Testis (tissue), 3 donors: ENCODE results near the gene EPB41L2. TPM values are rescaled to one million over a fixed set of nuclear protein-coding genes. Genes with fewer than 3 reads are reported as not detected.

Experiments used
- DNase-seq: peaks from one replicate; pipeline ENCODE4 v3.0.0-alpha.2; 2019
- H3K27ac ChIP-seq, 2 donors: fragments of 200-600 bp; sonication (generic); one replicate each; pipeline ENCODE4 v1.5.1; 2019
- H3K27me3 ChIP-seq: fragments of 200-600 bp; sonication (generic); one replicate; pipeline ENCODE4 v1.5.1; 2019
- H3K36me3 ChIP-seq: fragments of 200-600 bp; sonication (generic); one replicate; pipeline ENCODE4 v1.5.1; 2017; ENCODE audit warnings: low read depth; ENCODE audit errors: missing control alignments
- H3K4me1 ChIP-seq: fragments of 200-600 bp; sonication (generic); one replicate; pipeline ENCODE4 v1.5.1; 2019
- H3K4me3 ChIP-seq, 2 donors: fragments of 200-600 bp; sonication (generic); one replicate each; pipeline ENCODE4 v1.5.1; 2017 to 2019
- H3K9me3 ChIP-seq: fragments of 200-600 bp; sonication (generic); one replicate; pipeline ENCODE4 v1.5.1; 2017
- POLR2A ChIP-seq: fragments of 450-650 bp; IDR thresholded peaks from one replicate; pipeline ENCODE4 v1.6.1; 2017; ENCODE audit warnings: antibody characterized with exemption, mild to moderate bottlenecking, moderate library complexity
- WGBS, 2 donors: methylation state at CpG; one replicate each; pipeline ENCODE4 v1.1.5; 2018; 5-methylcytosine and 5-hydroxymethylcytosine counted together
- intact Hi-C: fragments of 100-400 bp; cut with DNase I; formaldehyde crosslinking; loops from one replicate; pipeline ENCODE4 v1.15.1; 2023; ENCODE audit warnings: low total_unique reads
- polyA plus RNA-seq: library from polyadenylated mRNA; stranded (reverse); fragments of 350-450 nt; fragmentation: Illumina TruSeq; extraction: RNeasy Lipid Tissue Mini Kit (QIAGEN cat#74804); gene quantifications from one replicate; pipeline ENCODE4 v1.2.3, GENCODE V29; 2014; ENCODE audit warnings: low read depth, low replicate concordance; ENCODE audit not compliant: insufficient read depth
- total RNA-seq, 2 donors: library from RNA; depleted of rRNA; stranded (reverse); fragments of >200 nt; gene quantifications; one replicate each; pipeline ENCODE4 v1.2.3, GENCODE V29; 2016
- TF ChIP-seq, protein P1 (sequence below), 3 experiments: fragments of 450-650 bp in 2 of 3; fragments of 200-600 bp in 1 of 3; sonication (generic) in 1 of 3; IDR thresholded peaks; one replicate each; pipeline ENCODE4 v1.5.1; 2016 to 2019; ENCODE audit warnings: antibody characterized with exemption in 3 of 3, mild to moderate bottlenecking in 2 of 3, moderate library complexity in 1 of 3

The EPB41L2 gene
- total and polyA plus RNA-seq, 3 donors from 2014 or later: 131 to 206 (median 139) TPM

GRCh38 chr6:130929036-130929678 lies 133.9 kb downstream of the EPB41L2 start:
- 45 to 61% methylated on average over 7 of the region's 7 CpGs for WGBS, 2 donors
- Histone ChIP-seq H3K4me1 (peaks cover 14% of the 10 kb centered on the region), H3K9me3 (no peaks in the 10 kb centered on the region), H3K27me3 (no peaks in the 10 kb centered on the region), H3K27ac (no peak overlapping the region), H3K36me3 (no peaks in the 10 kb centered on the region), H3K4me3 (no peak overlapping the region)
- no peak for TF ChIP-seq POLR2A
- TF ChIP-seq, protein P1, sequence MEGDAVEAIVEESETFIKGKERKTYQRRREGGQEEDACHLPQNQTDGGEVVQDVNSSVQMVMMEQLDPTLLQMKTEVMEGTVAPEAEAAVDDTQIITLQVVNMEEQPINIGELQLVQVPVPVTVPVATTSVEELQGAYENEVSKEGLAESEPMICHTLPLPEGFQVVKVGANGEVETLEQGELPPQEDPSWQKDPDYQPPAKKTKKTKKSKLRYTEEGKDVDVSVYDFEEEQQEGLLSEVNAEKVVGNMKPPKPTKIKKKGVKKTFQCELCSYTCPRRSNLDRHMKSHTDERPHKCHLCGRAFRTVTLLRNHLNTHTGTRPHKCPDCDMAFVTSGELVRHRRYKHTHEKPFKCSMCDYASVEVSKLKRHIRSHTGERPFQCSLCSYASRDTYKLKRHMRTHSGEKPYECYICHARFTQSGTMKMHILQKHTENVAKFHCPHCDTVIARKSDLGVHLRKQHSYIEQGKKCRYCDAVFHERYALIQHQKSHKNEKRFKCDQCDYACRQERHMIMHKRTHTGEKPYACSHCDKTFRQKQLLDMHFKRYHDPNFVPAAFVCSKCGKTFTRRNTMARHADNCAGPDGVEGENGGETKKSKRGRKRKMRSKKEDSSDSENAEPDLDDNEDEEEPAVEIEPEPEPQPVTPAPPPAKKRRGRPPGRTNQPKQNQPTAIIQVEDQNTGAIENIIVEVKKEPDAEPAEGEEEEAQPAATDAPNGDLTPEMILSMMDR (IDR thresholded peaks at IDR 0.05): no peak
- intact Hi-C loops: no loop called here
- no peak for DNase-seq

DNA sequence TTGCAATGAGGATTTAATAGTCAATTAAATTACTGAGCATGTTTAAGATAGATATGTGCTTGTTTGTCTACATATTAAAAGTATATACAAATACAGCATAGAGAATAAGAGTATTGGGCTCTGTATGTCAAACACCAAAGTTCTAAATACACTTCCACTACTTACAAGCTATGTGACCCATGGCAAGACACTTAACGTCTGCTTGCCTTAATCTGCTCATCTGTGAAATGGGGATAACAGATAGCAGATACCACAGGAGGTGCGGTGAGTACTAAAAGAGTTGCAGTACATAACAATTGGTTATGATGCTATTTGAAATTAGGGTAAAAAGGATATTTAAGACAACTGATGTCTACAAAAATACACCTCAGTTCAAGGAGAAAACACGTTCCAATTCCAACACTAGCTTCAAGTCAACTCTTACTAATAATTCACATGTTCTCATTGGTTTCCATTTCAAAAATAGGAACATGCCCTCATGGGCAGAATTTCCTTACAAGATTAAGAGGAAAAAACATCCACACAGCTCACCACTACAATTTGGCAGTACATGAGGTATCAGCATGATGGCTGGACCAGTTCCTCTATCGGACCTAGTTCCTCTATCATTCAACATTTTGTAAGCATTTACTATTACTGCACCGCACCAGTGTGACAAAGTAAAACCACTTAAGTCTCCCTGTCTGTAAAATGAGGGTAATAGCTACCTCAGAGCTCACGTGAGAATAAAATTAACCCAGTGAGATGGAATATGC lies 134.7 kb downstream of the EPB41L2 start:
- Histone ChIP-seq H3K27ac (no peak overlapping the region), H3K4me1 (peaks cover 8% of the 10 kb centered on the region), H3K4me3 (no peak overlapping the region), H3K27me3 (no peaks in the 10 kb centered on the region), H3K9me3 (no peaks in the 10 kb centered on the region), H3K36me3 (no peaks in the 10 kb centered on the region)
- WGBS, 2 donors: 81 to 89% methylated on average over 6 of the region's 6 CpGs
- intact Hi-C loops: no loop called here
- DNase-seq: no peak
- TF ChIP-seq POLR2A: no peak
- TF ChIP-seq, protein P1 (IDR thresholded peaks at IDR 0.05): no peak

GRCh38 chr6:130927305-130927704 lies 135.7 kb downstream of the EPB41L2 start:
- H3K36me3 ChIP-seq: no peaks in the 10 kb centered on the region
- intact Hi-C loops: no loop called here
- WGBS, 2 donors: 73 to 90% methylated on average over 2 of the region's 2 CpGs
- H3K9me3 ChIP-seq: no peaks in the 10 kb centered on the region
- no peaks in the 10 kb centered on the region for H3K27me3 ChIP-seq
- no peak overlapping the region for H3K27ac ChIP-seq
- TF ChIP-seq, protein P1 (IDR thresholded peaks at IDR 0.05): no peak
- TF ChIP-seq POLR2A: no peak
- H3K4me3 ChIP-seq: no peak overlapping the region
- DNase-seq: no peak
- peaks cover 6% of the 10 kb centered on the region for H3K4me1 ChIP-seq

DNA sequence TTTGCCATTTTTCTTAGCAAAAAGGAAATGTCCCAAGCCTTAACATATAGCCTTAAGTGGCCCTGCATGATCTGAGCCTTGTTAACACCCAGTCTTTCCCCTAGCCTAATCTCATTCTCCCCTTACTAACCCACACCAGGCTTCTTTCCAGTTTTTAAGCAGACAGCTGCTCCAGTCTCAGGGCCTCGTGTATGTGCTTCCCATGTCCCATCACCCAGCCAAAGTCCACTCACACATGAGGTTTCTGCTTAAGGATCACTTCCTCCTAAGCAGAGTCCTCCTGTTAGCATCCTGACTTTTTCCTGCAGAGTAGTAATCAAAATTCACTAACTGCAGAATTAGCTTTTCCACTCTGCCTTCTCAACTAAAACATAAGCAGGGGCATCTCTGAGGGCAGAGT lies 139.7 kb downstream of the EPB41L2 start:
- H3K4me1 ChIP-seq: no peaks in the 10 kb centered on the region
- TF ChIP-seq, protein P1 (IDR thresholded peaks at IDR 0.05): no peak
- no peak for TF ChIP-seq POLR2A
- H3K36me3 ChIP-seq: no peaks in the 10 kb centered on the region
- H3K4me3 ChIP-seq: no peak overlapping the region
- WGBS, 2 donors: 75 to 84% methylated on average over 1 of the region's 1 CpG
- H3K9me3 ChIP-seq: no peaks in the 10 kb centered on the region
- no peaks in the 10 kb centered on the region for H3K27me3 ChIP-seq
- H3K27ac ChIP-seq: no peak overlapping the region
- DNase-seq: no peak
- intact Hi-C loops: no loop called here
